HuH-7 (cell line): ENCODE data around the gene ZPBP2.

Experiments used
- DNase-seq: peaks from one replicate; pipeline ENCODE4 v3.0.0; 2011; ENCODE audit warnings: low spot score

ZPBP2 gene

GRCh38 chr17:39913989-39914388 lies 46.0 kb downstream of the ZPBP2 start:
- no peak for DNase-seq

- no peak for DNase-seq
Observed at GRCh38 chr17:39915559-39915958, 47.6 kb downstream of the ZPBP2 start.

GRCh38 chr17:39916918-39917317 lies 48.9 kb downstream of the ZPBP2 start:
- DNase-seq: no peak

- DNase-seq: no peak
Observed at GRCh38 chr17:39919087-39919683, 51.2 kb downstream of the ZPBP2 start.

GRCh38 chr17:39920218-39921210 lies 52.5 kb downstream of the ZPBP2 start:
- DNase-seq: no peak

- no peak for DNase-seq
Observed at GRCh38 chr17:39921323-39921722, 53.3 kb downstream of the ZPBP2 start.

GRCh38 chr17:39922006-39922405 lies 54.0 kb downstream of the ZPBP2 start:
- no peak for DNase-seq

- DNase-seq: no peak
Observed at GRCh38 chr17:39923230-39923629, 55.2 kb downstream of the ZPBP2 start.

- DNase-seq: no peak
Observed at GRCh38 chr17:39923836-39924690, 56.1 kb downstream of the ZPBP2 start.

- no peak for DNase-seq
Observed at GRCh38 chr17:39924691-39925055, 56.7 kb downstream of the ZPBP2 start.

- no peak for DNase-seq
Observed at GRCh38 chr17:39925282-39926134, 57.5 kb downstream of the ZPBP2 start.

GRCh38 chr17:39926135-39926587 lies 58.2 kb downstream of the ZPBP2 start:
- DNase-seq: no peak

GRCh38 chr17:39926588-39927100 lies 58.6 kb downstream of the ZPBP2 start:
- peak; percentile 42 for DNase-seq
